Measurements from ENCODE around the gene SDC3. TPM values are rescaled to one million over a fixed set of nuclear protein-coding genes. Genes with fewer than 3 reads are reported as not detected.
A peak's percentile ranks its signal among the peaks of the same experiment; 100 is the strongest.
"Not testable (repeated sequence)": the region's sequence is repeated elsewhere in the genome, so short reads cannot be mapped to it uniquely, and the experiment has no call there.

SDC3 gene, protein sequence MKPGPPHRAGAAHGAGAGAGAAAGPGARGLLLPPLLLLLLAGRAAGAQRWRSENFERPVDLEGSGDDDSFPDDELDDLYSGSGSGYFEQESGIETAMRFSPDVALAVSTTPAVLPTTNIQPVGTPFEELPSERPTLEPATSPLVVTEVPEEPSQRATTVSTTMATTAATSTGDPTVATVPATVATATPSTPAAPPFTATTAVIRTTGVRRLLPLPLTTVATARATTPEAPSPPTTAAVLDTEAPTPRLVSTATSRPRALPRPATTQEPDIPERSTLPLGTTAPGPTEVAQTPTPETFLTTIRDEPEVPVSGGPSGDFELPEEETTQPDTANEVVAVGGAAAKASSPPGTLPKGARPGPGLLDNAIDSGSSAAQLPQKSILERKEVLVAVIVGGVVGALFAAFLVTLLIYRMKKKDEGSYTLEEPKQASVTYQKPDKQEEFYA
- total RNA-seq (2014; rRNA removed; shearing (Covaris generic)): 15.5 and 16.7 TPM in 2 replicates

DNA sequence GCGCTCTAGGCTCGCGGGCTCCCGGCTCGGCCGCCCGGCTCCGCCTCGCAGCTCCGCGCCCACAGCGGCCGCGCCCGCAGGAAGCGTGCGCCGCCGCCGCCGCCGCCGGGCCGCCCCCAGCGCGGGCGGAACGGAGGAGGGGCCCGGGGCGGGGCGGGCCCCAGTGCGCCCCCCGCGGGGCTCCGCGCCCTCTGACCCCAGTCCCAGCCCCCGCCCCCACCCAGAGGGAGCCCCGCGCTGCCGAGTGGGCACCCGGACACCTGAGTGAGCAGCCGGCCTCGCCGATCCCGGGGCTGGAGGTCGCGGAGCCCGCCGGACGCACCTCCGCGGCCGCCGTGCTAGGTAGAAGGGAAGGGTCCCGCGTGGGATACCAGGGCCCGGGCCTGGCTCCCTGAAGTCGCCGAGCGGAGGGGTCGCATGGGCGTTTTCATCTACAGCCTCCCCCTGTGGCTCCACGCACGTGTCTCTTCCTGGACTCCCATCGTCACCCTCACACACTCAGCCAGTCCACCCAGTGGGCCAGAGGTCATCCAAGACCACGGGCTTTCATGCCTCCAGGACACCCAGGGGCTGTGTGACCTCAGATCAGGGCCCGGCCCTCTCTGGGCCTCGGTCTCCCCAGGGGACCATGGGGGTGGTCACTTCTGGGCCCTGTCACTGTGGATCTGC lies at the start of gene SDC3:
Gene SDC3, minus strand, starts transcription at position 63 of the 669 bp plus-strand sequence. CDS start 172 bp downstream, outside the sequence.
- DNase-seq (ENCODE audit: low spot score): no peak

DNA sequence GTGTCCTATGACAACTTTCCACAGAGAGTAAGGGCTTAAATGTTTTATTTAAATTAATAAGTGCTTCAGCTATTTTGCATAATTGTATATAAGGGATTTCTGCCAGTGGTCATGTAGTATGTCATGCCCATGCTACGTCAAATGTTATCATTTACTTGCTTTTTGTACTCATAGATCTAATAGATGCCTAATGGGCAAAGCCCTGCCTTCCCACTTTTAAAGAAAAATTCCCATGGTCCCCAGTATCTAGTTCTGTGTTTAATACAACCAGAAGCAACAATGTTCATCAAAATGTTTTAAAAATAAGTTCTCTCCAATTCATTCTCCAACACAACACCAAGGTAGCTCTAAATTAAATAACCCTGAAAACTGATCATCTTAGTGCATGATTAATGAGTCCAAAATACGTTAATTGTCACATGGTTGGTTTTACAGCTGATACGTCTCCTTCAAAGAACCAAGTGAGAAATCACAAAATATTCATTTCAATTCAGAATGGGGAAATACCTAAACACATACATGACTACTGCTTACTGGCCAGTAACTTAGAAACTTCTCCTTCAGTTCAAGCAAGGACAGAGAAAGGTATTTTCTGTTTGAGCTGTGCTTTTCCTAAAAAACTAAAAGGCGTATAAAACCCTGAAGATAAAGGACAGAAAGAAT lies 49.1 kb upstream of the SDC3 start:
- no peak for DNase-seq (ENCODE audit: low spot score)

DNA sequence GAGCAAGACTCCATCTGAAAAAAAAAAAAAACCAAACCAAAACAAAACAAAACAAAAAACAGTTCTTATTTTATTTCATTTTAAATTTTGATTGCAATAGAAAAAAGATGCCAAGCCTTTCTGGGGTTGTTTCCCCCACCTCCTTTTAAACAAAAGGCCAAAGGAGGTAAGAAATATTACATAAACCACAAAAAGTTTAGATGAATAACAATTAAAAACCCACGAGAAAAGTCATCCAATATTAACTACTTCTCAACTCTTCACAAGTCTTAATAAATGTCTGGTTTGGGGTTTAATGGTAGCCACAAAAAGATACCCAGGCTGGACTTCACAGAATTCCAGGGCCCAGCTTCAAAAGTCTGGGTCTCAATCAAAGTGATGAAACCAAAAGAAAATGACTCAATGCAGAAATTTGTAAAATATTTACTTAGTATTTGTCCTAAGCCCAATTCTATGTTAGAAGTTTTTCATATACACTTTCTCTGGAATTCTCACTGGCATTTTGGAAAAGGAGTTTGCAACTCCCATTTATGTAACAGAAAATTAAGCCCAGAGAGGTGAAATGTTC lies 47.0 kb upstream of the SDC3 start:
- no peak for DNase-seq (ENCODE audit: low spot score)

DNA sequence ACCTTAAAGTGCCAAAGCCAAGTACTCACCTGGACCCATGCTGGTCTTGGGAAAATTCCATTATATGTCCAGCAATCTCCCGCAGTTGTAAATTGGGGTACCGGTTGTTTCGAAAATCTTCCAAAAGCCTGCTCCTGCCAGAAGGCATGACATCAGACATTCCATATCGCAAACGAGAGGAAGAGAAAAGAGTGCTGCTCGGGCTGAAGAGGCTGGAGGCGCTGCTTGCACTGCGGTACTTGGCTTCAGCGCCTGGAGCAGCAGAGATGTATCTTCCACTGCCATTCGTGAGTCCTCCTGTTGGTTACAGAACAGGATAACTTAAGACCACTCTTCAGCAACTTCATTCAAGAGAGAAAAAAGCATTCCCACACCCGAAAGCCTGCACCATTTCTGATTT lies 45.1 kb upstream of the SDC3 start:
- DNase-seq (ENCODE audit: low spot score): no peak

DNA sequence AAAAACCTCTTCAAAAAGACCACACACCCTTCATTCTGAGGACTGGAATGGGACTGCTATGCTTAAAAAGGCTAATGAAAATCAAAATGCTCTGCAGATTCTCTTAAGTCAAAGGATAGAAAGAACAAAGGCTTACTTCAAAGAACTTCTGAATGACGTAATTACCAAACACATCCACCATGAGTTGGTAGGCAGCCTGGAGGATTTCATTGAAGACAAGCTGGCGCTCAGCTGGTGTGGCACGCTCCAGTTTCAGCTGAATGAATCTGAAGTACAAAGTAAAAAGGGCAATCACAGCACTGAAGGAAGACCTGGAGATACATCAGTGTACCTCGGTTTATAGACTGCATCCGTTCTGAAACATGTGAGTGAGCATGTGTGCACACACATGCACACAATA lies 43.5 kb upstream of the SDC3 start:
- no peak for DNase-seq (ENCODE audit: low spot score)

DNA sequence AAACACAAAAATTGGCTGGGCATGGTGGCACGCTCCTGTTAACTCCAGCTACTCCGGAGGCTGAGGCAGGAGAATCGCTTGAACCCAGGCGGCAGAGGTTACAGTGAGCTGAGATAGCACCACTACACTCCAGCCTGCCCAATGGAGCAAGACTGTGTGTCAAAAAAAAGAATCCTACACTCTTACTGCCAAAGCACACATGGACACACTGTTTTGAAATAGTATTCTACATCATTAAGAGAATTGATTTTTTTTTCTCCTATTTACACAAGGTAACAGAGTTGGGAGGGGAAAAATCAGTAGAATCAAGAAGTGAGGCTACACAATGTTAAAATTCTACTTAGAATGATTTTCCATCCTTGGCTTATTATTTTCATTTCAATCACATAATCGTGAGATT lies 42.1 kb upstream of the SDC3 start:
- DNase-seq (ENCODE audit: low spot score): no peak

DNA sequence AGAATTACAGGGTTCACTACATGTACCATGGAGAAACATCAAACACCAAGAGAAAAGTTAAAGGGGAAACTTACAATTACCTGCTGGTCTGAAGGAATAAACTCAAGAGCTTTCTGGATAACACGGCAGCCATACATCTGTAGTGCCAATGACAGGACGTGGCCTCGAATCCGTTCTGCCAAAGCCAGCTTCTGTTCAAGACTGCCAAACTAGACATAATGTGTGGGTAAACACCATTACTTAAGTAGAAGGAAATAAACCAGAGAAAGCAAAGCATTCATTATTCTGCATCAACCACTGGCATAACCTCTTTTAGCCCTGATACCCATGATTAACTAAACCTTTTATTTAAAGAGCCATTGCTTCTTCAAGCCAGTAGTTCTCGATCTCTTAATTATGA lies 41.5 kb upstream of the SDC3 start:
- DNase-seq (ENCODE audit: low spot score): no peak

DNA sequence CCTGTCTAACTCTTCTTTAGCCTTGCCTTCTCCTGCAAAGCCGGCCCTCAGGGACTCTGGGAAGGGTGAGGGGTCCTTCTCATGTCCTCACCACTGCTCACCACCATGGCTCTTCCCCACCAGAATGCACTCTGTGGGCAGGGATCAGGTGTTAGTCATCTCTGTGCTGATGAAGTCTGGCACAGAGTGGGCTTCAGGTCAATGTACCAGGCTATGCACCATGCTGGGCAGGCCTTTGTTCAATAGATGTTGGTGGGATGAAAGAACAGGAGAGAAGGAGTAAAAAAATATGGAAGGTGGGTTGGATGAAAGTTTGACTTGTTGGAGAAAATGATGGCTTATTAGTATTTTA lies 40.9 kb upstream of the SDC3 start:
- DNase-seq (ENCODE audit: low spot score): not testable (repeated sequence)

DNA sequence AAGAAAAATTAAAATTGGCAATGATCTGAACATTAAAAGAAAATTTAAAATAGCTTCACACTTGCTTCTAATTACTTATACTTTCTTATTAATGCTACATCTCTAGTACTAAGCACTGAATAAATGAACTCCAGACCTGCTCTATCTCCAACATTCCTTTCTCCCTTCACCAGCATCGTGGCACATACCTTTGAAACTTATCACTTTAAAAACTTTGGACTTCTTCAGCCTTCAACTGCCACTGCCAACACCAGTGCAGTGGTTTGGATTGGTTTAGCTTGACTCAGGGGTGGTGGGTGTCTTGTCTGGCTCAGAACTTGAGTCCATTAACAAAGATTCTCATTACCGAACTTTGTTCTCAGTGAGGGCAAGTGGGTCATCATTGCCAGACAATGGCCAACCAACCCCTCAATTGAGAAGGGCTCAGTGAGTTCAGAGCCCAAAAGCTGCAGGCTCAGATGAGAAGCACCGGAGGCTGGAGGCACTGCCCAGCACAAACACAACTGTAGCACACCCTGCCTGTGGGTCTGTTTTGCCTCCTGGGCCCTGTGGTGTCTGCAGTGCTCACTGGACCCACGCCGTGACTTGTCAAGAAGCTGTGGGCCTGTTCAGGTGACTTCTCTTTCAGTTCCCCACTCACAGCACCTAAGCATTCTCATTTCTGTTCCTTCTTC lies 40.4 kb upstream of the SDC3 start:
- DNase-seq (ENCODE audit: low spot score): not testable (repeated sequence)

DNA sequence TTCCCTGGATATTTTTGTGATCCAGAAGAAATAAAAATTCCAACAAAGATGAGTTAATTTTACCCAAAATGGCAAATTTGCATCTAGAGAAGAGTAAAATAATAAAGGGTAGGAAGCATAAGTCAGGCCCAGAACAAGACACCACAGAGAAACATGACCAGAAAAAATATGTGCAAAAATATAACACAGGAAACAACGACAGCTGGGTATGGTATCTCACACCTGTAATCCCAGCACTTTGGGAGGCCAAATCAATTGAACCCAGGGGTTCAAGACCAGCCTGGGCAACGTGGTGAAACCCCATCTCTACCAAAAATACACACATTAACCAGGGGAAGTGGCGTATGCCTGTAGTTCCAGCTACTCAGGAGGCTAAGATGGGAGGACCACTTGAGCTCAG lies 39.7 kb upstream of the SDC3 start:
- no peak for DNase-seq (ENCODE audit: low spot score)

DNA sequence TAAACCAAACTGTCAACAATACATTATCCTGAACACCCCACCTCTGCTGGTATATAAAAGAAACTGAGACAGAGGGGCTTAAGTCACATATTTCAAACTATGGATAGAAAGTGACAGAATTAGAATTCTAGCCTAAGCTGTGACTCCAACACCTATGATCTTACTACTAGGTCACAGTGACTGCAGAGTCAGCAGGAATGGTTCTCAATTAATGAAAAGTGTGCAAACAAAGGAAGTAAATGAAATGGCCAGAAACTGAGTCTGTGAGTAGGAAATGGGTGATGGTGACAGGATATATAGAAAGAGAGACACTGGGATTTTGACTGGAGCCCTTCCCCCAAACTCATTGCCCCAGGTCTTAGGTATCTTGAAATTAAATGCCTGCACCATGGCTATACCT lies 38.7 kb upstream of the SDC3 start:
- DNase-seq (ENCODE audit: low spot score): no peak

DNA sequence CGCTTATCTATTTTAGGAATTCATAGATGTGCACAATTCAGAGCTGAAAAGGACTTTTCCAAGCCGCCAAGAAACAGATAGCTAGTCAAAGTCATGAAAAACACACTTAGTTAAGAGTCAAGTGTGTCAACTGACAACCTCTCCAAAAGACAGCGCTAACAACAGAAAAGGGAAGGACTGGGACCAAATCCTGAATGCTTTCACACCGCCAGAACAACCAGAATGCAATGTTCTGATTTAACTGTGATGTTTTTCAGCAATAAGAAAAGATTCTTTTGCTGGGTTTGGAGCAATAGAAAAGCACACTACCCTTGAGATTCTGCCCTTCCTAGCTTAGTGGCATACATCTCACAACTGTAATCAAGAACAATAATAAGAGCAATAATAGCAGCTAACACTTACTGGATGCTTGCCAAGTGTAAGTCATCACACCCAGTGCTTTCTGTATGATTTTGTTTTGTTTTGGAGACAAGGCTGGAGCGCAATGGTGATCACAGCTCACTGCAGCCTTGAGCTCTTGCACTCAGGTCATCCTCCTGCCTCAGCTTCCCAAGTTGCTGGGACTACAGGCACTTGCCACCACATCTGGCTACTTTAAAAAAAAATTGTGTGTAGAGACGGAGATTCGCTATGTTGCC lies 33.9 kb upstream of the SDC3 start:
- no peak for DNase-seq (ENCODE audit: low spot score)

DNA sequence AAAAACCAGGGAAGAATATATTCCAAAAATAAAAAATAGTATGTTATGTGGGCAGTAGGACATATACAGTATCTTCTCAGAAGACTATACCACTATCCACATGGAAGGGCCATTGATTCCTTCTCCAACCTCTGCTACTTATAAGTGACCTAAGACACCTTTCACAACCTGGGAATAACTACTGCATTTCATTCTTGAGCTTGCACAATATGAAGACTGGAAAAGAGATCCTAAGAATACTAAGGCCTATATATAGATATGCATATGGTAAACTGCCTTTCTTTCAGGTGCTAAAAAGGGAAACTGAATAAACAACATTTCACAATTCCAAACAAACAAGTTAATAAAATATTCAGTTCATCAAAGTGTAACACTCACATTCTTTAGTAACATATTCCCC lies 32.0 kb upstream of the SDC3 start:
- no peak for DNase-seq (ENCODE audit: low spot score)

DNA sequence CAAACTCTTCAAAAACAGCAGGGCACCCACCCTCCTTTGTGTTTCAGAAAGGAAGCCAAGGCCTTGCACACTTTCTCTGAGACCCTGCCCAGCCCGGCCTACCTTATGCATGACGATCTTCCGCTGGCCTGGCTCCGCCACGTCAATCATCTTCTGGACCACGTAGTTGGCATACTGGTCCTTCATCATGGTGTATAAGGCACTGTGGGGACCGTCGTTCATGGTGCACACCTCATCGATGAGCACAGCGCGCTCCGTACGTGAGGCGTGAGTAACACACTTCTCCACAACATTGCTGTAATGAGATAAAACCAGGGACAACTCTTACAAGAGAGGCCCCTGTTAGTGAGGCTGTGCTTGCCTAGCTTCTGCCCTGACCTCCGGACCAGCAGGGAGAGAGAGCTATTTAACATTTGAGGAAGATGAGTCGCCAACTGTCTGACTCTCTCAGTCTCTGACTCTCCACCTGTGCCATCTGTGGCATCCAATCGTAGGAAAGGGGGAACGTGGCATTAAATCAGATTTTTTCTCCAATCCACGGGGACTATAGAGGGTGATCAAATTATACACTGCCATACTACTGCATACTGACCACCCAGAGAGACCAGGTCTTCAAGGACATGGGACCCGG lies 28.1 kb upstream of the SDC3 start:
- DNase-seq (ENCODE audit: low spot score): no peak

DNA sequence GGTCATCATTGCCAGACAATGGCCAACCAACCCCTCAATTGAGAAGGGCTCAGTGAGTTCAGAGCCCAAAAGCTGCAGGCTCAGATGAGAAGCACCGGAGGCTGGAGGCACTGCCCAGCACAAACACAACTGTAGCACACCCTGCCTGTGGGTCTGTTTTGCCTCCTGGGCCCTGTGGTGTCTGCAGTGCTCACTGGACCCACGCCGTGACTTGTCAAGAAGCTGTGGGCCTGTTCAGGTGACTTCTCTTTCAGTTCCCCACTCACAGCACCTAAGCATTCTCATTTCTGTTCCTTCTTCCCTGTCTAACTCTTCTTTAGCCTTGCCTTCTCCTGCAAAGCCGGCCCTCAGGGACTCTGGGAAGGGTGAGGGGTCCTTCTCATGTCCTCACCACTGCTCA lies 27.2 kb upstream of the SDC3 start:
- not testable (repeated sequence) for DNase-seq (ENCODE audit: low spot score)

DNA sequence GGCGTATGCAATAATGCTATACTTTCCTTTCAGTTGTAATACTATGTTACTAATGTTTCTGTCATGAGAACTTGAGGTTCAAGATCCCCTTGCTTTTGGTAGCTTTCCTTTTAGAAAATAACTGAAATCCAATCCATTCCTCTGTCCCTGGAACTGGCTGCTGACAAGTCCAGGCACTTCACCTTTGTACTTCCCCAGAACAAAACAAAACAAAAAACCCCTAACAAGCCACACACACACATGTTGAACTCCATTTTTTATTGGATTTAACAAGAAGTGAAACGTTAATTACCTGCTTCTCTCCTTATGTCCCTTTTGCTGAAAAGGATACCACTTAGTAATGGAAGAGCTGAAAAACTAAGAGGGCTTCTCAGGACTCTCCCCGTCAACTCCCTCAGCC lies 26.1 kb upstream of the SDC3 start:
- DNase-seq (ENCODE audit: low spot score): no peak

DNA sequence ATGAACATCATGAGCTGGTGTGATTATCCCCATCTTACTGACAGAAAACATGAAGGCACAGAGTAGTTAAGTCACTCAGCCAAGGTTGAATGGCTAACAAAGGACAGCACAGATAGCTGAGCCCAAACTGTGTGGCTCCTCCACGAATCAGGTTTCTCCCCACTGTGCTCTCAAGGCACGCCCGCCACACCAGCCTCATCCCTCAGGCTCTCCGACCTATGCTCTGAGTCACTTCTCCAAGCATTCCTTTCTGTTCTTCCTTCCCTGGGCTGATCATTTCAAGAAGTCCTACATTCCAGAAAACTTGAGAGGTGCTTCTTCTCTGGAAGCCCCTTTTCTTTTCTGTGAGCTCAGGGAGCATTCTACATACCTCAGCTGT lies 25.3 kb upstream of the SDC3 start:
- DNase-seq (ENCODE audit: low spot score): no peak

DNA sequence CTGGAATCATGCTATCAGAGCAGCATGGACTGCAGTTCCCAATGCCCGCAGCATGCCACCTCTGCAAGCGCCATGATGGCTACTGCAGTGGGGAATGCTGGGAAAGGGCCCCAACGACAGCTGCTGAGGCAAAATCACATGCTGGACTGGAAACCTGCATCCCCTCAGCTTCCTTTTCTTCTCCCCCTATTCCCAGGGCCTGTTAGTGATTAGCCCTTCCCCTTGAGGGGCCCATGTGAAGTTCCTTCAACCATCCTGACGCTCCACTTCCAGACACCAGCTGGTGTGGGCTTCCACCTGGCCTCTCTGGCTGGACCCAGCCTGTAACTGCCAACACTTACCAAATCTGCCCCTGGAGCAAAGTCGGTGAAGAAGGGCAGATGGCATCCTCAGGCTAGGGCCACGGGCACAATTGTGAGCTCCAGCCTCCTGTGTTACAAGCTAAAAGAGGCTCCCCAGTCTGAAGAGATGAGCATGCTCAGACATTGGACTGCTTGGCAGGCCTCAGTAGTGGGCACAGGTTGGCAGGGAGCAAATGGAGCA lies 22.1 kb upstream of the SDC3 start:
- no peak for DNase-seq (ENCODE audit: low spot score)

DNA sequence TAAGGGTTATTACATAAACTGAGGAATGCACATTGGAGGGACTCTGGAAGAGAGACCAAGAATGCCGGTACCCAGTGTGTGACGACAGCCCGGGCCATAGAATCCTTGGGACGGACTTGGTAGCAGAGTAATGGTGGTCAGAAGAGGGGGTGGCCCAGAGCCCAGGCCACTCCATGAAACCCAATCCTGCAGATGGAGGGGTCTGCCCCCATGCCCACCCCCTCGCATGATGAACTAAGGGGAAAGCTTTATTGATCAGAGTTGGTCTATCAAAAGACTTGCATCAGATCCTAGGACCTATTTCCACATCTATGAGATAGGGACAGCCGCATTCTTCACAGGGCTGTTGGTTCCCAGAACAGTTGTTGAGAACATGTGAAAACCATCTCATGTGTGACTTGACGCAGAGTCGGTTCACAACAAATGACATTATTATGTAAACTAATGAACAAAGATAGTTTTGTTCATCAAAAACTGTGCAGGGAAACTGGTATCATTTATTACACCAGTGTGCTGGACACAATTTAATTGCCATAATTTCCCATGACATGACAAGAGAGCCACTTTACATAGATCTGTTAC lies 21.5 kb upstream of the SDC3 start:
- DNase-seq (ENCODE audit: low spot score): no peak

DNA sequence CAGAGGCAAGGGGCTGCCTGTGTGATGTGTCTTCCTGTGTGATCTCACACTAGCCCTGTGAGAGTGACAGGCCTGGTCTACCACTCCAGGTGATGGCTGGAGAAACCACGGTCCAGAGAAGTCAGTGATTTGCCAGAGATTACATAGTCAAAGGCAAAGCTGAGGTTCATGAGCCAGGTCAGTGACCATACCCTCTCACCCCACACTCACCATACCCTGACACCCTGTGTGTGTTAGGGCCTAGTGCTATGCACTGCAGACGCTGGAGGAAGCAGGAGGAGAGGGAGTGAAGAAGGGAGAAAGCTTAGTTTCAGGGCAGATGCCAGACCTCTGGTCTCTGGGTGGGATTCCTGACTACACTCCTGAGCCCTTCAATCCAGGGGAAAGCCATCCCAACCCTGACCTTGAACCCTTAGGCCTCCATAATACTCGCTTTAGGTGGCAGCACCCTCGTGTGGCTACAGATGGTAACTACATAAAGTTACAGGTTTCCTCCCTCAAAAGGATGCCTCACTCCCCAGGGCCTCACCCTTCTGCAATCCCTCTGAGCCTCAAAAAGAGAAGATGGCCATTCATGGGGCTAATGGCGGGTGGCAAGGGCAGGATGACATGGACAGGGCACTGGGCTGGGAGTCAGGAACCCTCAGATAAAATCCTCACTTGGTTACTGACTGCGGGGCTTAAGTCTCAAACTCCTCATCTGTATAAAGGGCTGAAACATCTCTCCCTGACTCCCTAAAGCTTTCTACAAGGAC lies 20.8 kb upstream of the SDC3 start:
- peak; percentile 38 for DNase-seq (ENCODE audit: low spot score)

Measured in H4 (cell line).